Measurements from ENCODE around the gene CDKN1B. TPM values are rescaled to one million over a fixed set of nuclear protein-coding genes. Genes with fewer than 3 reads are reported as not detected.

Gene CDKN1B
- total and polyA plus RNA-seq, 2 of the 4 experiments (the other 2 are of a cell fraction) = 13.9 to 17.4 TPM

DNA sequence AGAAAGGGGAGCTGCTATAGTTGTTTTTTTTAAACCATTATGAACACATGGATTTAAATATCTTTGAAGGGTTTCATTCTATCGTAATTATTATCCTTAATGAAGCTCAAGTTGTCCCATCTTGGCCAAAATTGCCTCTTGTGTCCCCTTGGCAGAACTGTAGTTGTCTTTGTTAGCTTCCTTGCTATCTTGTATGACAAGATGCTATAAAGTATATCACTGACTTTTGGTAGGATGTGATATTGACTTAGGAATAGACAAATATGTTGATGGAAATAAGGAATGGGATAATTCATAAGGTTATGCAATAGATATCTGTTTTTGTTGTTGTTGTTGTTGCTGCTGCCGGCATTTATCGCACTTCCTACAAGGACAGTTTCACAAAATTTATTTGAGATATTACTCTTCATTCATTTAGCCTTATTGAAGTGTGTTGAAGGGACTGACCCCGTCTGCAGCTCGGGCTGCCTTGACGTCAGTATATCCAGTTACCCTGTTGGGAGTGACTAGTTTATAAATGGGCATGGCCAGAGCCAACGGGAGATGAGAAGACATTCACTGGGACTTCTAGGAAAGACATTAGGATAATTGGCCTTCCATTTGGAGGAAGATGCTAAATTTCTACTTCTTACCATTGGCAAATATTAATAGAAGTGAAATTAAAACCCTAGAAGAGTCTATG is 42.2 kb downstream of the CDKN1B start:
- Histone ChIP-seq H4K20me1 (ENCODE audit: insufficient read depth, low read length) (no peaks in the 10 kb centered on the region), H3K36me3 (ENCODE audit: control insufficient read depth, insufficient read depth, low read length) (no peaks in the 10 kb centered on the region), H2AFZ (replicated peaks; ENCODE audit: low read length, poor library complexity) (no peak overlapping the region), H2AK9ac (replicated peaks; ENCODE audit: low read depth, low read length, poor library complexity) (no peak overlapping the region), H3K56ac (ENCODE audit: extremely low read depth, insufficient read depth, low read length) (no peak overlapping the region), H4K91ac (ENCODE audit: insufficient read depth, low read depth, low read length) (no peak overlapping the region), H3K4ac (ENCODE audit: low read depth, low read length) (peak overlapping the region; percentile 36; the same call in 1 of the 2 replicates), H3K27ac (ENCODE audit: insufficient read depth, low read length) (no peak overlapping the region), H3K4me1 (ENCODE audit: control insufficient read depth, insufficient read depth, low read length) (no peaks in the 10 kb centered on the region), H2BK5ac (ENCODE audit: low read depth, low read length, poor library complexity, severe bottlenecking) (peak overlapping the region; percentile 72), H3K4me2 (ENCODE audit: low read depth, low read length) (no peak overlapping the region), H3K9ac (ENCODE audit: low read depth, low read length) (no peak overlapping the region), H2AK5ac (ENCODE audit: low read depth, low read length) (peak overlapping the region; percentile 42; the same call in 1 of the 2 replicates), H3K79me1 (ENCODE audit: low read depth in 1 of 2, low read length in 2 of 2) (peaks cover 3 to 17% of the 10 kb centered on the region in 2 experiments; a peak in 3 of 4 replicates), H3K9me1 (ENCODE audit: insufficient read depth, low read length) (no peaks in the 10 kb centered on the region), H2BK120ac (ENCODE audit: low read depth, low read length) (peak overlapping the region; percentile 47; the same call in 1 of the 2 replicates), H4K8ac (ENCODE audit: low read depth in 2 of 2, low read length in 2 of 2) (peak overlapping the region in 1 of 2 experiments; percentile 2; a peak in 1 of 4 replicates), H2BK20ac (ENCODE audit: low read depth, low read length) (peak overlapping the region; percentile 24; the same call in 1 of the 2 replicates), H3K23ac (ENCODE audit: low read depth, low read length) (peak overlapping the region; percentile 17; the same call in 1 of the 2 replicates), H3K14ac (replicated peaks; ENCODE audit: low read depth, low read length) (0 out of 2 replicates have a peak overlapping the region, but pooled peaks have one; percentile 69), H3K9me3 (ENCODE audit: control insufficient read depth, insufficient read depth, low read length) (no peaks in the 10 kb centered on the region), H4K5ac (ENCODE audit: low read depth, low read length) (no peak overlapping the region), H2BK15ac (ENCODE audit: low read depth, low read length) (no peak overlapping the region), H3K27me3 (ENCODE audit: control insufficient read depth, insufficient read depth, low read length) (no peaks in the 10 kb centered on the region), H3K4me3 (ENCODE audit: insufficient read depth, low read depth, low read length) (no peak overlapping the region), H3K18ac (ENCODE audit: low read depth, low read length) (peak overlapping the region; percentile 45; the same call in 1 of the 2 replicates)
- WGBS, 2 experiments (ENCODE audit: extremely low coverage in 2 of 2, insufficient read length in 1 of 2) = no CpG with 5 or more reads among the region's 7 CpGs
- BruUV-seq (replicated peaks) = no TSS peak
- CTCF ChIA-PET = interaction anchor here (0.8 kb wide), 1 partner anchor 23 kb away, joined by 5 read pairs; no protein-coding TSS in a partner anchor
- in situ Hi-C loops (cut with MboI; ENCODE audit: low sequenced_read_pairs) = no loop called here
- TF ChIP-seq RCOR1 (IDR thresholded peaks at IDR 0.05; ENCODE audit: insufficient replicate concordance, low read length) (no peak), CEBPB (IDR thresholded peaks at IDR 0.05; ENCODE audit: low read depth, low read length) (peak; percentile 28; the same call in 1 of the 2 replicates)
- POLR2A ChIA-PET (ENCODE audit: unreplicated experiment) = no interaction called here
- ATAC-seq (ENCODE audit: low read depth) (no peak), DNase-seq (no peak)
- dilution Hi-C loops (cut with HindIII; ENCODE audit: low sequenced_read_pairs, unreplicated experiment) = no loop called here
- intact Hi-C loops (cut with micrococcal nuclease) = no loop called here
